H1 (cell line): ENCODE measurements around the gene SLC37A2. TPM values are rescaled to one million over a fixed set of nuclear protein-coding genes. Genes with fewer than 3 reads are reported as not detected.

Experiments used
- CHD2 ChIP-seq: IDR thresholded peaks from 2 replicates; pipeline ENCODE4 v1.6.1; 2012; ENCODE audit warnings: low read length, improper control_type of control experiment
- CREB1 ChIP-seq: IDR thresholded peaks from 2 replicates; pipeline ENCODE4 v1.6.1; 2012; ENCODE audit warnings: inconsistent platforms
- SP4 ChIP-seq: IDR thresholded peaks from 2 replicates; pipeline ENCODE4 v1.6.1; 2012; ENCODE audit warnings: low read length, inconsistent platforms
- TAF1 ChIP-seq: IDR thresholded peaks from 2 replicates; pipeline ENCODE4 v1.6.1; 2011; ENCODE audit warnings: mild to moderate bottlenecking, low read depth, low read length
- polyA plus RNA-seq, 7 experiments: library from polyadenylated mRNA; depleted of rRNA in 3 of 7; stranded (reverse) in 5 of 7; unstranded in 2 of 7; fragments of >200 nt in 5 of 7; fragments of 200-250 nt in 2 of 7; gene quantifications; 1 replicate in 5 of 7; 2 replicates in 1 of 7; 4 replicates in 1 of 7; pipeline versions ENCODE4 v1.2.1 to v1.2.3, GENCODE V29; 2011 to 2013; ENCODE audit warnings: missing spikeins in 2 of 7, mixed read lengths in 2 of 7
- total RNA-seq: library from RNA; stranded (reverse); fragmentation: NEBNext Ultra II Directional; extraction: Animal tissue kit (Norgen Biotek cat#: 25700); gene quantifications from 2 replicates; pipeline ENCODE4 v1.2.1, GENCODE V29; 2021

The SLC37A2 gene
- total and polyA plus RNA-seq, 2 of the 8 experiments (the other 6 are each of a cell fraction or from before 2014, with no cell fraction given), result 1.3 to 1.9 TPM

GRCh38 chr11:125111343-125112207 is 48.5 kb downstream of the SLC37A2 start, which contains the start of gene TMEM218 (continued):
- TF ChIP-seq TAF1, result peak; percentile 53; the same call in 1 of the 2 replicates
- TF ChIP-seq CHD2, result peak; percentile 82
- 0 out of 2 replicates have a peak, but pooled peaks have one; percentile 56 for TF ChIP-seq SP4
- peak; percentile 64; the same call in 1 of the 2 replicates for TF ChIP-seq CREB1
- TF ChIP-seq, all 59 proteins: peak for 17
